GM12878 (cell line): ENCODE results near the gene NTN3. TPM values are rescaled to one million over a fixed set of nuclear protein-coding genes. Genes with fewer than 3 reads are reported as not detected.
A peak's percentile ranks its signal among the peaks of the same experiment; 100 is the strongest.

Experiments
- ATAC-seq: fragments of 200-7000 bp; cut with Tn5 transposase; 3 replicates; pipeline ENCODE4 v1.9.1; 2020; ENCODE audit warnings: mild to moderate bottlenecking, moderate library complexity
- BruUV-seq: library from RNA; stranded (reverse); fragments of 400-500 nt; replicated peaks from 2 replicates; lab custom pipeline; 2021; lab: Mats Ljungman, UMichigan
- CTCF ChIA-PET: fragments of 300-600 bp; sonication (Branson Sonifier 250); formaldehyde crosslinking; extraction: SDS; loops from one replicate; lab custom pipeline; 2021; ENCODE audit warnings: inconsistent platforms; lab: Yijun Ruan, JAX
- POLR2A ChIA-PET: fragments of 350-600 bp; formaldehyde crosslinking; extraction: SDS; loops from one replicate; lab custom pipeline; 2021; ENCODE audit warnings: inconsistent platforms; lab: Charles Lee
- RAD21 ChIA-PET: fragments of 300-600 bp; sonication (Branson Sonifier 250); formaldehyde crosslinking; loops from one replicate; lab custom pipeline; 2023; ENCODE audit warnings: antibody characterized with exemption; ENCODE audit not compliant: unreplicated experiment; lab: Charles Lee
- SMC1A ChIA-PET: fragments of 300-600 bp; sonication (Branson Sonifier 250); formaldehyde crosslinking; loops from one replicate; lab custom pipeline; 2023; ENCODE audit not compliant: unreplicated experiment, uncharacterized antibody; lab: Charles Lee
- DNase-seq: peaks from one replicate; pipeline ENCODE4 v3.0.0-alpha.2; 2011; ENCODE audit warnings: low read depth, low spot score
- FAIRE-seq: peaks from 3 replicates; lab custom pipeline; 2011; peaks lifted over from hg19 to GRCh38; lab: Jason Lieb, UNC
- H2AFZ ChIP-seq: 2 replicates; pipeline ENCODE4 v1.6.0; 2011; ENCODE audit warnings: low read depth, low read length, control low read depth; ENCODE audit not compliant: control insufficient read depth
- H3K27ac ChIP-seq: 2 replicates; pipeline ENCODE4 v1.5.1; 2011; ENCODE audit warnings: control low read depth; ENCODE audit not compliant: control insufficient read depth, insufficient read depth
- H3K27me3 ChIP-seq, 2 experiments: replicated peaks in 1 of 2; 2 replicates each; pipeline versions ENCODE4 v1.6.0 to v1.6.1; 2011; ENCODE audit warnings: low read length in 1 of 2; ENCODE audit not compliant: control insufficient read depth in 2 of 2, insufficient read depth in 2 of 2
- H3K36me3 ChIP-seq, 2 experiments: 2 replicates each; pipeline ENCODE4 v1.5.1; 2011; ENCODE audit warnings: low read length in 1 of 2; ENCODE audit not compliant: control insufficient read depth in 2 of 2, insufficient read depth in 2 of 2
- H3K4me1 ChIP-seq: 2 replicates; pipeline ENCODE4 v1.6.1; 2011; ENCODE audit warnings: mild to moderate bottlenecking, low read length, moderate library complexity, mixed read lengths; ENCODE audit not compliant: control insufficient read depth, insufficient read depth
- H3K4me2 ChIP-seq: 2 replicates; pipeline ENCODE4 v1.6.0; 2011; ENCODE audit warnings: control low read depth; ENCODE audit not compliant: control insufficient read depth, insufficient read depth
- H3K4me3 ChIP-seq: fragments of 200-600 bp; sonication (generic); 2 replicates; pipeline ENCODE4 v1.5.1; 2016
- H3K79me2 ChIP-seq: 2 replicates; pipeline ENCODE4 v1.6.0; 2011; ENCODE audit warnings: low read length; ENCODE audit not compliant: control insufficient read depth, insufficient read depth
- H3K9ac ChIP-seq: 2 replicates; pipeline ENCODE4 v1.8.0; 2011; ENCODE audit warnings: low read length, control low read depth, mixed read lengths; ENCODE audit not compliant: control insufficient read depth, insufficient read depth
- H3K9me3 ChIP-seq: replicated peaks from 3 replicates; pipeline ENCODE4 v1.5.1; 2011; ENCODE audit warnings: mild to moderate bottlenecking, low read length; ENCODE audit not compliant: control insufficient read depth, insufficient read depth
- H4K20me1 ChIP-seq: 2 replicates; pipeline ENCODE4 v1.6.0; 2011; ENCODE audit not compliant: control insufficient read depth, insufficient read depth
- CEBPZ ChIP-seq: fragments of 150-350 bp; IDR thresholded peaks from 2 replicates; pipeline ENCODE4 v1.6.1; 2016; ENCODE audit warnings: low read depth, low read length
- CREM ChIP-seq: IDR thresholded peaks from 2 replicates; pipeline ENCODE4 v1.6.1; 2014; ENCODE audit warnings: antibody characterized with exemption, low read depth
- IKZF2 ChIP-seq, 2 experiments: fragments of 450-650 bp; IDR thresholded peaks; 2 replicates each; pipeline ENCODE4 v1.6.1; 2017; ENCODE audit warnings: mild to moderate bottlenecking in 2 of 2, moderate library complexity in 2 of 2
- KDM1A ChIP-seq: fragments of 200-600 bp; sonication (generic); IDR thresholded peaks from 2 replicates; pipeline ENCODE4 v1.6.1; 2016; ENCODE audit warnings: borderline replicate concordance
- NR2F1 ChIP-seq: fragments of 450-650 bp; conservative IDR thresholded peaks from 2 replicates; pipeline ENCODE4 v1.6.1; 2017; ENCODE audit warnings: mild to moderate bottlenecking
- PAX5 ChIP-seq: IDR thresholded peaks from 2 replicates; pipeline ENCODE4 v1.6.1; 2011; ENCODE audit warnings: low read depth, low read length, borderline replicate concordance
- PKNOX1 ChIP-seq: fragments of 450-650 bp; IDR thresholded peaks from 2 replicates; pipeline ENCODE4 v1.6.1; 2016; ENCODE audit warnings: mild to moderate bottlenecking
- SMC3 ChIP-seq: IDR thresholded peaks from 2 replicates; pipeline ENCODE4 v1.6.1; 2011; ENCODE audit warnings: low read length, improper control_type of control experiment, borderline replicate concordance
- SP1 ChIP-seq: IDR thresholded peaks from one replicate; pipeline ENCODE4 v1.6.1; 2011; ENCODE audit warnings: low read depth, low read length
- SPI1 ChIP-seq: IDR thresholded peaks from 2 replicates; pipeline ENCODE4 v1.6.1; 2011; ENCODE audit warnings: low read depth, mild to moderate bottlenecking, low read length, moderate library complexity, borderline replicate concordance; ENCODE audit not compliant: insufficient read depth
- ZNF274 ChIP-seq: IDR thresholded peaks from one replicate; pipeline ENCODE4 v1.8.0; 2011; ENCODE audit not compliant: insufficient read length, insufficient read depth
- ZNF384 ChIP-seq: IDR thresholded peaks from 2 replicates; pipeline ENCODE4 v1.6.1; 2012; ENCODE audit warnings: low read depth, mild to moderate bottlenecking, low read length, improper control_type of control experiment, borderline replicate concordance
- WGBS: methylation state at CpG from one replicate; pipeline ENCODE4 v1.1.6; 2016; ENCODE audit warnings: low lambda C conversion rate; ENCODE audit not compliant: insufficient replicate concordance, insufficient coverage; ENCODE audit errors: missing lambda C conversion rate; 5-methylcytosine and 5-hydroxymethylcytosine counted together
- in situ Hi-C: fragments of 300-500 bp; cut with MboI; formaldehyde crosslinking; loops from 9 replicates; pipeline ENCODE4 v1.14.3; 2018; ENCODE audit warnings: mixed read lengths
- intact Hi-C: fragments of 100-400 bp; cut with micrococcal nuclease; formaldehyde crosslinking; loops from one replicate; pipeline ENCODE4 v1.14.2; 2022; ENCODE audit not compliant: unreplicated experiment
- polyA plus RNA-seq, 11 experiments: library from polyadenylated mRNA; depleted of rRNA in 4 of 11; unstranded in 6 of 11; stranded (reverse) in 5 of 11; fragments of >200 nt; fragmentation: Nextera tagmentation in 4 of 11; fragmentation: Illumina TruSeq in 1 of 11; extraction: Ambion mirVana in 4 of 11; extraction: Trizol in 1 of 11; gene quantifications; 1 replicate in 1 of 11; 2 replicates in 10 of 11; pipeline versions ENCODE4 v1.2.1 to v1.2.3, GENCODE V29; 2011 to 2016; ENCODE audit warnings: inconsistent platforms in 2 of 11, missing spikeins in 2 of 11, low read depth in 1 of 11
- total RNA-seq, 4 experiments: library from RNA; depleted of rRNA in 3 of 4; stranded (reverse); fragments of >200 nt in 3 of 4; fragmentation: Illumina TruSeq in 1 of 4; extraction: Trizol in 1 of 4; gene quantifications; 2 replicates each; pipeline versions ENCODE4 v1.2.1 to v1.2.3, GENCODE V29; 2013 to 2021
- TF ChIP-seq, protein P1 (sequence below): fragments of 450-650 bp; IDR thresholded peaks from 2 replicates; pipeline ENCODE4 v1.6.1; 2017; ENCODE audit warnings: mild to moderate bottlenecking, low read depth, inconsistent platforms; ENCODE audit not compliant: poor library complexity, severe bottlenecking

The NTN3 gene
- total and polyA plus RNA-seq, 10 of the 15 experiments (the other 5 are each of a cell fraction or from before 2014, with no cell fraction given) = 0.04 TPM; not detected in 9

GRCh38 chr16:2520097-2520783 lies 49.1 kb downstream of the NTN3 start, which contains the start of gene AMDHD2 (continued):
- TF ChIP-seq CEBPZ (no peak), SP1 (peak; percentile 27), IKZF2 (IDR thresholded peaks at IDR 0.05) (no peak), KDM1A (no peak), ZNF384 (no peak)

GRCh38 chr16:2520784-2521531 lies 49.9 kb downstream of the NTN3 start:
- no TSS peak for BruUV-seq
- POLR2A ChIA-PET = interaction anchor here (0.8 kb wide), 1 partner anchor 12 kb away, joined by 3 read pairs; no protein-coding TSS in a partner anchor
- peaks cover 42% of the 10 kb centered on the region for H3K79me2 ChIP-seq
- intact Hi-C loops = no loop called here
- no peaks in the 10 kb centered on the region for H3K27me3 ChIP-seq
- H2AFZ ChIP-seq = no peak overlapping the region
- peak overlapping the region; percentile 39; the same call in 1 of the 2 replicates for H3K27ac ChIP-seq
- peak; percentile 47 for ATAC-seq
- DNase-seq = no peak
- in situ Hi-C loops = no loop called here
- peak overlapping the region; percentile 74 for H3K9ac ChIP-seq
- peaks cover 3% of the 10 kb centered on the region for H4K20me1 ChIP-seq
- CTCF ChIA-PET = interaction anchor here (1.1 kb wide), 1 partner anchor 91 kb away, joined by 4 read pairs; no protein-coding TSS in a partner anchor
- H3K4me2 ChIP-seq = peak overlapping the region; percentile 92
- WGBS = 20% methylated on average over 37 of the region's 41 CpGs
- peak overlapping the region; percentile 71; the same call in 1 of the 2 replicates for H3K4me3 ChIP-seq
- H3K9me3 ChIP-seq = no peaks in the 10 kb centered on the region
- SMC1A ChIA-PET = interaction anchor here (0.6 to 0.7 kb wide), 2 partner anchors 61 to 403 kb away, joined by 3 read pairs; partner anchors contain the start of gene TEDC2
- H3K4me1 ChIP-seq = peaks cover 11% of the 10 kb centered on the region
- RAD21 ChIA-PET = no interaction called here
- FAIRE-seq = no peak
- H3K36me3 ChIP-seq = peaks cover 11 to 18% of the 10 kb centered on the region in 2 experiments; a peak in 3 of 4 replicates
- peak; percentile 64; the same call in 1 of the 2 replicates for TF ChIP-seq SPI1
- TF ChIP-seq PKNOX1 = no peak
- no peak for TF ChIP-seq ZNF274
- TF ChIP-seq, protein P1, sequence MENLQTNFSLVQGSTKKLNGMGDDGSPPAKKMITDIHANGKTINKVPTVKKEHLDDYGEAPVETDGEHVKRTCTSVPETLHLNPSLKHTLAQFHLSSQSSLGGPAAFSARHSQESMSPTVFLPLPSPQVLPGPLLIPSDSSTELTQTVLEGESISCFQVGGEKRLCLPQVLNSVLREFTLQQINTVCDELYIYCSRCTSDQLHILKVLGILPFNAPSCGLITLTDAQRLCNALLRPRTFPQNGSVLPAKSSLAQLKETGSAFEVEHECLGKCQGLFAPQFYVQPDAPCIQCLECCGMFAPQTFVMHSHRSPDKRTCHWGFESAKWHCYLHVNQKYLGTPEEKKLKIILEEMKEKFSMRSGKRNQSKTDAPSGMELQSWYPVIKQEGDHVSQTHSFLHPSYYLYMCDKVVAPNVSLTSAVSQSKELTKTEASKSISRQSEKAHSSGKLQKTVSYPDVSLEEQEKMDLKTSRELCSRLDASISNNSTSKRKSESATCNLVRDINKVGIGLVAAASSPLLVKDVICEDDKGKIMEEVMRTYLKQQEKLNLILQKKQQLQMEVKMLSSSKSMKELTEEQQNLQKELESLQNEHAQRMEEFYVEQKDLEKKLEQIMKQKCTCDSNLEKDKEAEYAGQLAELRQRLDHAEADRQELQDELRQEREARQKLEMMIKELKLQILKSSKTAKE = no peak
- TF ChIP-seq PAX5 = peak; percentile 20; the same call in 1 of the 2 replicates
- 0 out of 2 replicates have a peak, but pooled peaks have one; percentile 2 for TF ChIP-seq SMC3
- no peak for TF ChIP-seq CREM
- TF ChIP-seq ZNF384 = no peak
- TF ChIP-seq NR2F1 = 0 out of 2 replicates have a peak, but pooled peaks have one; percentile 8
